IMR-90 (cell line): ENCODE measurements around the gene FRMD4B.

Source experiments
- BHLHE40 ChIP-seq: fragments of 150-350 bp; IDR thresholded peaks from 2 replicates; pipeline ENCODE4 v1.6.1; 2016; ENCODE audit warnings: mild to moderate bottlenecking, low read depth, low read length
- CEBPB ChIP-seq: IDR thresholded peaks from 2 replicates; pipeline ENCODE4 v1.6.1; 2012; ENCODE audit warnings: low read depth, low read length, improper control_type of control experiment
- CHD1 ChIP-seq: IDR thresholded peaks from 2 replicates; pipeline ENCODE4 v1.6.1; 2012; ENCODE audit warnings: low read depth, low read length, improper control_type of control experiment
- CTCF ChIP-seq: conservative IDR thresholded peaks from 2 replicates; pipeline ENCODE4 v1.5.1; 2012; ENCODE audit warnings: mild to moderate bottlenecking, low read depth, low read length, improper control_type of control experiment
- ELK1 ChIP-seq: fragments of 150-350 bp; IDR thresholded peaks from 2 replicates; pipeline ENCODE4 v1.6.1; 2016; ENCODE audit warnings: low read depth, mild to moderate bottlenecking, low read length, moderate library complexity, borderline replicate concordance
- FOS ChIP-seq: fragments of 150-350 bp; IDR thresholded peaks from 2 replicates; pipeline ENCODE4 v1.6.1; 2016; ENCODE audit warnings: low read depth, low read length
- MAFK ChIP-seq: IDR thresholded peaks from 2 replicates; pipeline ENCODE4 v1.6.1; 2012; ENCODE audit warnings: low read depth, low read length, improper control_type of control experiment
- MXI1 ChIP-seq: IDR thresholded peaks from 2 replicates; pipeline ENCODE4 v1.6.1; 2012; ENCODE audit warnings: low read depth, mild to moderate bottlenecking, low read length, moderate library complexity, borderline replicate concordance
- NFE2L2 ChIP-seq: fragments of 150-350 bp; IDR thresholded peaks from 2 replicates; pipeline ENCODE4 v1.6.1; 2016; ENCODE audit warnings: low read depth, mild to moderate bottlenecking, low read length
- POLR2A ChIP-seq: IDR thresholded peaks from 2 replicates; pipeline ENCODE4 v1.6.1; 2012; ENCODE audit warnings: mild to moderate bottlenecking, low read depth, low read length
- RAD21 ChIP-seq: IDR thresholded peaks from 2 replicates; pipeline ENCODE4 v1.6.1; 2012; ENCODE audit warnings: low read length, improper control_type of control experiment
- RCOR1 ChIP-seq: IDR thresholded peaks from 2 replicates; pipeline ENCODE4 v1.6.1; 2012; ENCODE audit warnings: mild to moderate bottlenecking, low read length, improper control_type of control experiment; ENCODE audit not compliant: insufficient replicate concordance
- SMC3 ChIP-seq: fragments of 150-350 bp; IDR thresholded peaks from 2 replicates; pipeline ENCODE4 v1.6.1; 2016; ENCODE audit warnings: low read depth, mild to moderate bottlenecking, antibody characterized with exemption, low read length, moderate library complexity
- USF2 ChIP-seq: fragments of 150-350 bp; IDR thresholded peaks from 2 replicates; pipeline ENCODE4 v1.6.1; 2017; ENCODE audit warnings: mild to moderate bottlenecking, antibody characterized with exemption, low read length, low read depth

GRCh38 chr3:69246612-69247011 is 139.3 kb downstream of the FRMD4B start:
- no peak for TF ChIP-seq NFE2L2
- TF ChIP-seq POLR2A, result no peak
- TF ChIP-seq CTCF, result no peak
- no peak for TF ChIP-seq BHLHE40
- no peak for TF ChIP-seq MAFK
- TF ChIP-seq USF2, result no peak
- TF ChIP-seq RCOR1, result no peak
- no peak for TF ChIP-seq SMC3
- TF ChIP-seq RAD21, result no peak
- no peak for TF ChIP-seq FOS
- TF ChIP-seq CHD1, result no peak
- TF ChIP-seq CEBPB, result no peak
- no peak for TF ChIP-seq ELK1
- TF ChIP-seq MXI1, result no peak
